Putamen (tissue), 1 donor: ENCODE data around the gene S100A13.
"Not testable (repeated sequence)": the region's sequence is repeated elsewhere in the genome, so short reads cannot be mapped to it uniquely, and the experiment has no call there.

ENCODE experiments used
- DNase-seq: peaks from one replicate; pipeline ENCODE4 v3.0.0-alpha.2; 2016; ENCODE audit warnings: low spot score

S100A13 gene

GRCh38 chr1:153626904-153627714 is at the start of gene S100A13:
Gene S100A13, minus strand, starts transcription at chr1:153627505. Its CDS starts 1,033 bp downstream, at chr1:153626472.
- DNase-seq: no peak

GRCh38 chr1:153673511-153673910 is 46.2 kb upstream of the S100A13 start:
- DNase-seq: no peak

GRCh38 chr1:153671628-153672353 is 44.5 kb upstream of the S100A13 start:
- DNase-seq: peak; percentile 41

GRCh38 chr1:153670859-153671627 is 43.7 kb upstream of the S100A13 start, which contains the start of gene ILF2:
Gene ILF2, minus strand, starts transcription at chr1:153670993. Its CDS starts 71 bp downstream, at chr1:153670922.
- peak; percentile 99 for DNase-seq

GRCh38 chr1:153670257-153670858 is 43.1 kb upstream of the S100A13 start:
- DNase-seq: no peak

GRCh38 chr1:153669606-153670005 is 42.3 kb upstream of the S100A13 start:
- DNase-seq: no peak

GRCh38 chr1:153668672-153669071 is 41.4 kb upstream of the S100A13 start:
- not testable (repeated sequence) for DNase-seq

- no peak for DNase-seq
Measured at GRCh38 chr1:153667439-153667838, 40.1 kb upstream of the S100A13 start.

GRCh38 chr1:153663211-153663610 is 35.9 kb upstream of the S100A13 start:
- no peak for DNase-seq

GRCh38 chr1:153662269-153662668 is 35.0 kb upstream of the S100A13 start:
- no peak for DNase-seq

- no peak for DNase-seq
Measured at GRCh38 chr1:153661111-153661708, 33.9 kb upstream of the S100A13 start.

GRCh38 chr1:153659656-153660055 is 32.4 kb upstream of the S100A13 start:
- no peak for DNase-seq

GRCh38 chr1:153659175-153659534 is 31.9 kb upstream of the S100A13 start:
- no peak for DNase-seq

GRCh38 chr1:153658400-153659174 is 31.3 kb upstream of the S100A13 start, which contains the start of gene SNAPIN:
Gene SNAPIN, plus strand, starts transcription at chr1:153658703. Its CDS starts 41 bp downstream, at chr1:153658744.
- peak; percentile 92 for DNase-seq

- no peak for DNase-seq
Measured at GRCh38 chr1:153655333-153655732, 28.0 kb upstream of the S100A13 start.

GRCh38 chr1:153652805-153653500 is 25.6 kb upstream of the S100A13 start:
- no peak for DNase-seq

- no peak for DNase-seq
Measured at GRCh38 chr1:153651771-153652170, 24.5 kb upstream of the S100A13 start.

- peak; percentile 80 for DNase-seq
Measured at GRCh38 chr1:153649863-153650235, 22.5 kb upstream of the S100A13 start.

- DNase-seq: no peak
Measured at GRCh38 chr1:153649137-153649862, 22.0 kb upstream of the S100A13 start.
